ENCODE measurements around the gene MDH2.
"Not testable (repeated sequence)": the region's sequence is repeated elsewhere in the genome, so short reads cannot be mapped to it uniquely, and the experiment has no call there.

Gene MDH2

DNA sequence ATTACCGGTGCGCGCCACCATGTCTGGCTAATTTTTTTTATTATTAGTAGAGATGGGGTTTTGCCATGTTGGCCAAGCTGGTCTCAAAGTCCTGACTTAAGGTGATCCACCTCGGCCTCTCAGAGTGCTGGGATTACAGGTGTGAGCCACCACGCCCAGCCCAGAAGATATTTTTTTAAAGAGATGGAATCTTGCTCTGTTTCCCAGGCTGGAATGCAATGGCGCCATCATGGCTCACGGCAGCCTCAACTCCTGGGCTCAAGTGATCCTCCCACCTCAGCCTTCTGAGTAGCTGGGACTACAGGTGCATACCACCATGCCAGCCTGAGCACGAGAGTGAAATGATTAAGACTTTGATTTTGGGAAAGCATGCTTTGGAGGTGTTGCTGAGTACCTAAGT, 4.8 kb downstream of the MDH2 start:
- Histone ChIP-seq H3K4me1 (ENCODE audit: control insufficient read depth in 1 of 2, insufficient read depth in 2 of 2, low read length in 2 of 2) (peaks cover 11 to 17% of the 10 kb centered on the region in 2 experiments), H3K36me3 (ENCODE audit: control insufficient read depth in 1 of 2, insufficient read depth in 2 of 2, low read length in 2 of 2) (peaks cover 18 to 19% of the 10 kb centered on the region in 2 experiments)
- not testable (repeated sequence) for H3K9ac ChIP-seq (ENCODE audit: low read length); H4K8ac ChIP-seq (ENCODE audit: low read depth, low read length); H3K4me2 ChIP-seq (ENCODE audit: low read length); H3K27me3 ChIP-seq (ENCODE audit: insufficient read depth, low read length); H2AK5ac ChIP-seq (ENCODE audit: low read length); H3K79me2 ChIP-seq (ENCODE audit: control insufficient read depth, insufficient read depth, low read length, poor library complexity); H2BK120ac ChIP-seq (ENCODE audit: insufficient read depth, low read length, poor library complexity); H2BK5ac ChIP-seq (ENCODE audit: low read depth, low read length, poor library complexity); H3K4ac ChIP-seq (ENCODE audit: low read depth, low read length); H3K9me3 ChIP-seq (ENCODE audit: insufficient read depth, low read depth, low read length); H2AFZ ChIP-seq (ENCODE audit: insufficient read depth, low read length, poor library complexity); H4K91ac ChIP-seq (ENCODE audit: low read depth, low read length); H3K4me3 ChIP-seq (ENCODE audit: low read depth, low read length); H3K79me1 ChIP-seq (ENCODE audit: low read length); H3K27ac ChIP-seq (ENCODE audit: low read depth, low read length); H4K12ac ChIP-seq (ENCODE audit: low read depth, low read length); H3K14ac ChIP-seq (ENCODE audit: low read length); H3K18ac ChIP-seq (ENCODE audit: low read length); H3K23ac ChIP-seq (ENCODE audit: low read length); H2BK12ac ChIP-seq (ENCODE audit: low read length)
- peak; percentile 66 to 79 for DNase-seq
- WGBS (ENCODE audit: extremely low coverage, insufficient coverage, insufficient read length): no CpG with 5 or more reads among the region's 8 CpGs

DNA sequence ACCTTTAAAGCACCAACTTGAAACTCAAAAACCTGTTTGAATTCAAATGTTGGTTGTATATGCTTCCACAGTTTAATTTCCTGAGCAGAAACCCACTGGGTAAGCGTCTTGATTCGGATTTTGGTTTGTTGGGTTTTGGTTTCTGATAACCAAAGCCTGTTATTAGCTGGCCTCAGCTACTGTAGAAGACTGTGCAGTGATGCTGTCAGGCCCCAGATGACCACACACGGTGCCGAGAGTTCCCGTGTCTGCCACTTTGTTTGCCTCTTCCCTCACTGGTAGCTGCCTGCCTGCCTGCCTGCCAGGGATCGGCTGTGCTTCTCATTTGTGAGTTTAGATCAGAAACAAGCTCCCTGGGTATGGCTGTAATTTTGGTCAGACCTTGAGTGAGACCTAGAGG, 5.6 kb downstream of the MDH2 start:
- Histone ChIP-seq H3K4me2 (ENCODE audit: low read length) (no peak overlapping the region), H2AFZ (ENCODE audit: insufficient read depth, low read length, poor library complexity) (no peak overlapping the region), H3K27me3 (ENCODE audit: insufficient read depth, low read length) (no peaks in the 10 kb centered on the region), H3K9me3 (ENCODE audit: insufficient read depth, low read depth, low read length) (no peaks in the 10 kb centered on the region), H3K36me3 (ENCODE audit: control insufficient read depth in 1 of 2, insufficient read depth in 2 of 2, low read length in 2 of 2) (peaks cover 25% of the 10 kb centered on the region in 2 experiments), H3K27ac (ENCODE audit: low read depth, low read length) (no peak overlapping the region), H3K4me3 (ENCODE audit: low read depth, low read length) (no peak overlapping the region), H2AK5ac (ENCODE audit: low read length) (peak overlapping the region; percentile 47), H3K79me1 (ENCODE audit: low read length) (no peaks in the 10 kb centered on the region), H4K91ac (ENCODE audit: low read depth, low read length) (no peak overlapping the region), H3K18ac (ENCODE audit: low read length) (no peak overlapping the region), H3K9ac (ENCODE audit: low read length) (no peak overlapping the region), H3K4ac (ENCODE audit: low read depth, low read length) (peak overlapping the region; percentile 27), H2BK12ac (ENCODE audit: low read length) (peak overlapping the region; percentile 36), H4K12ac (ENCODE audit: low read depth, low read length) (no peak overlapping the region), H4K8ac (ENCODE audit: low read depth, low read length) (no peak overlapping the region), H2BK120ac (ENCODE audit: insufficient read depth, low read length, poor library complexity) (no peak overlapping the region), H3K23ac (ENCODE audit: low read length) (no peak overlapping the region), H3K4me1 (ENCODE audit: control insufficient read depth in 1 of 2, insufficient read depth in 2 of 2, low read length in 2 of 2) (peaks cover 11 to 17% of the 10 kb centered on the region in 2 experiments), H3K14ac (ENCODE audit: low read length) (no peak overlapping the region), H3K79me2 (ENCODE audit: control insufficient read depth, insufficient read depth, low read length, poor library complexity) (peaks cover 2% of the 10 kb centered on the region), H2BK5ac (ENCODE audit: low read depth, low read length, poor library complexity) (no peak overlapping the region)
- WGBS (ENCODE audit: extremely low coverage, insufficient coverage, insufficient read length): no CpG with 5 or more reads among the region's 6 CpGs
- DNase-seq: no peak

DNA sequence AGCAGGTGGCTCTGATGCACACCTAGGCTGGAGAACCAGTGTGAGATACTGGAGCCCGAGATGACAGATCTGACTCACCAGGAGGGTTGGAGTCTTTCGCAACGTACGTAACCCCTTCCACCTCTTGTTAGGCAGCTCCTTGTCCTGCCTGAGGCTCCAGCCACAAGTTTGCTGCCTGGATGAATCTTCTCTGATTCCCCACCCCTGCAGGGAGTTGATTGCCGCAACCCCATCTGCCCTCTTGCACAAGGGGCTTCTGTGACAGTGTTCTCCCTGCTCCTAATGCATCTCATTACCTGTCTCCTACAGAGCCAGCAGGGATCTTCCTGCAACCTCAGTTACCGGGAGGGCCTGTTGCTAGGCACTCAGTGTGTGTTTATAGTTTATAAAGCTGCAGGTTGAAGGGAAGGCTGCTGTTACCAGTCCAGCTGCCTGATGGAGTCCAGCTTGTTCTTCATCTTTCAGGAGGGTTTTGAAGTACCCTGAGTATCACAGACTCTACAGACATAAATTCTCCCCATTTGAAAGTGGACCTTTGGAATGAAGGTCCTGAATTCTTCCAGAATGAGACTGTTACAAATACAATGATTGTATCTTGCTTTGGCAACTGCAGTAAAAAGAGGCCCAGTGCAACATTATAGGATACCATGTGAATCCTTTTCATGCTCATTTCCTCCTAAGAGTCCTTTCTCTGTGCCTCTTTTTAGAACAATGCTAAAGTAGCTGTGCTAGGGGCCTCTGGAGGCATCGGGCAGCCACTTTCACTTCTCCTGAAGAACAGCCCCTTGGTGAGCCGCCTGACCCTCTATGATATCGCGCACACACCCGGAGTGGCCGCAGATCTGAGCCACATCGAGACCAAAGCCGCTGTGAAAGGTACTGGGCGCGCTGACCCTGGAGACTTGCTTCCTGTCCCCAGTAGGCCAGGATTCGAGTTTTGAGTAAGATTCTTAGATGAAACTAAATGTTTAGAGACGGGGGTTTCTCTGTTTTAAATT, 6.5 kb downstream of the MDH2 start:
- Histone ChIP-seq H3K79me1 (ENCODE audit: low read length) (no peaks in the 10 kb centered on the region), H4K91ac (ENCODE audit: low read depth, low read length) (no peak overlapping the region), H3K79me2 (ENCODE audit: control insufficient read depth, insufficient read depth, low read length, poor library complexity) (no peaks in the 10 kb centered on the region), H3K4me2 (ENCODE audit: low read length) (no peak overlapping the region), H4K8ac (ENCODE audit: low read depth, low read length) (no peak overlapping the region), H3K18ac (ENCODE audit: low read length) (no peak overlapping the region), H4K12ac (ENCODE audit: low read depth, low read length) (no peak overlapping the region), H2AK5ac (ENCODE audit: low read length) (no peak overlapping the region), H3K4ac (ENCODE audit: low read depth, low read length) (no peak overlapping the region), H3K9ac (ENCODE audit: low read length) (no peak overlapping the region), H3K27me3 (ENCODE audit: insufficient read depth, low read length) (no peaks in the 10 kb centered on the region), H2AFZ (ENCODE audit: insufficient read depth, low read length, poor library complexity) (no peak overlapping the region), H3K9me3 (ENCODE audit: insufficient read depth, low read depth, low read length) (no peaks in the 10 kb centered on the region), H2BK5ac (ENCODE audit: low read depth, low read length, poor library complexity) (no peak overlapping the region), H3K36me3 (ENCODE audit: control insufficient read depth in 1 of 2, insufficient read depth in 2 of 2, low read length in 2 of 2) (peaks cover 33 to 34% of the 10 kb centered on the region in 2 experiments), H3K4me3 (ENCODE audit: low read depth, low read length) (no peak overlapping the region), H2BK120ac (ENCODE audit: insufficient read depth, low read length, poor library complexity) (no peak overlapping the region), H2BK12ac (ENCODE audit: low read length) (no peak overlapping the region), H3K27ac (ENCODE audit: low read depth, low read length) (no peak overlapping the region), H3K23ac (ENCODE audit: low read length) (no peak overlapping the region), H3K14ac (ENCODE audit: low read length) (no peak overlapping the region), H3K4me1 (ENCODE audit: control insufficient read depth in 1 of 2, insufficient read depth in 2 of 2, low read length in 2 of 2) (peaks cover 11 to 17% of the 10 kb centered on the region in 2 experiments)
- DNase-seq: peak; percentile 96 to 97
- WGBS (ENCODE audit: extremely low coverage, insufficient coverage, insufficient read length): no CpG with 5 or more reads among the region's 18 CpGs

DNA sequence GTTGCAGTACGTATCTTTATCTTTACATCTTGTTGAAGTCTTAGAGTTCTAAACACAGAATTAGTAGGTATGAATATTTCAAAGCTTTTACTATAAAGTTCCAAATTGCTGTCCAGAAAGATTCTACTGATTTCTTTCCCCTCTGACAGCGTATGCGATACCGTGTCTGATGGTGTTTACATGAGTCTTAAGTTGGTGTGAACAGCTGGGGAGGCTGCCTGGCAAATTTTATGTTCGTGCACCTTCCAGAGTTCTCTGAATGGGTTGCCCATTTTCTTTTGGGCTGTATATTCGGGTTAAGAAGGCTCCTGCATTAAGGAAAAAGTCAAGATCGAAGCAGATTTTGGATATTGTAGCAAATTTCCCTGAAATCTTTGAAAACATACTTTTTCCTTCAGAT, 8.3 kb downstream of the MDH2 start:
- Histone ChIP-seq H3K79me2 (ENCODE audit: control insufficient read depth, insufficient read depth, low read length, poor library complexity) (no peaks in the 10 kb centered on the region), H3K4me1 (ENCODE audit: control insufficient read depth in 1 of 2, insufficient read depth in 2 of 2, low read length in 2 of 2) (peaks cover 11 to 17% of the 10 kb centered on the region in 2 experiments), H2AK5ac (ENCODE audit: low read length) (no peak overlapping the region), H2AFZ (ENCODE audit: insufficient read depth, low read length, poor library complexity) (no peak overlapping the region), H4K8ac (ENCODE audit: low read depth, low read length) (no peak overlapping the region), H3K14ac (ENCODE audit: low read length) (no peak overlapping the region), H3K4me3 (ENCODE audit: low read depth, low read length) (no peak overlapping the region), H3K79me1 (ENCODE audit: low read length) (no peaks in the 10 kb centered on the region), H2BK12ac (ENCODE audit: low read length) (no peak overlapping the region), H3K36me3 (ENCODE audit: control insufficient read depth in 1 of 2, insufficient read depth in 2 of 2, low read length in 2 of 2) (peaks cover 51 to 53% of the 10 kb centered on the region in 2 experiments), H3K4ac (ENCODE audit: low read depth, low read length) (no peak overlapping the region), H3K18ac (ENCODE audit: low read length) (no peak overlapping the region), H3K9ac (ENCODE audit: low read length) (no peak overlapping the region), H2BK120ac (ENCODE audit: insufficient read depth, low read length, poor library complexity) (no peak overlapping the region), H4K91ac (ENCODE audit: low read depth, low read length) (no peak overlapping the region), H3K27me3 (ENCODE audit: insufficient read depth, low read length) (no peaks in the 10 kb centered on the region), H3K27ac (ENCODE audit: low read depth, low read length) (no peak overlapping the region), H3K23ac (ENCODE audit: low read length) (no peak overlapping the region), H3K9me3 (ENCODE audit: insufficient read depth, low read depth, low read length) (no peaks in the 10 kb centered on the region), H3K4me2 (ENCODE audit: low read length) (no peak overlapping the region), H2BK5ac (ENCODE audit: low read depth, low read length, poor library complexity) (no peak overlapping the region), H4K12ac (ENCODE audit: low read depth, low read length) (no peak overlapping the region)
- no peak for DNase-seq
- no CpG with 5 or more reads among the region's 7 CpGs for WGBS (ENCODE audit: extremely low coverage, insufficient coverage, insufficient read length)
